CD4-positive, CD25-positive, alpha-beta regulatory T cell (primary cell): ENCODE data around the gene GRM8. TPM values are rescaled to one million over a fixed set of nuclear protein-coding genes. Genes with fewer than 3 reads are reported as not detected.

ENCODE experiments used
- ATAC-seq, 2 donors: fragments of 150-1000 bp; cut with Tn5 transposase; one replicate each; pipeline ENCODE4 v1.10.0; 2021; ENCODE audit warnings: low read depth in 2 of 2, moderate number of reproducible peaks in 2 of 2, moderate library complexity in 1 of 2
- DNase-seq, 3 donors: peaks; one replicate each; pipeline versions ENCODE4 v3.0.0 to v3.0.0-alpha.2; 2012 to 2022; ENCODE audit warnings: mixed read lengths in 1 of 3
- H3K27ac ChIP-seq: one replicate; pipeline ENCODE4 v1.7.0; 2013; ENCODE audit warnings: mild to moderate bottlenecking, low read length; ENCODE audit not compliant: insufficient read depth, poor library complexity, severe bottlenecking
- H3K27me3 ChIP-seq: one replicate; pipeline ENCODE4 v1.7.0; 2013; ENCODE audit warnings: low read length; ENCODE audit not compliant: control insufficient read depth, insufficient read depth
- H3K36me3 ChIP-seq: one replicate; pipeline ENCODE4 v1.7.0; 2013; ENCODE audit warnings: mild to moderate bottlenecking, low read length, moderate library complexity; ENCODE audit not compliant: control insufficient read depth, insufficient read depth
- H3K4me1 ChIP-seq: 2 replicates; pipeline ENCODE4 v1.7.0; 2013; ENCODE audit warnings: mild to moderate bottlenecking, low read length; ENCODE audit not compliant: insufficient read depth, control insufficient read depth, poor library complexity, severe bottlenecking
- H3K4me3 ChIP-seq: one replicate; pipeline ENCODE4 v1.7.0; 2013; ENCODE audit warnings: low read depth, mild to moderate bottlenecking, low read length, moderate library complexity
- H3K9me3 ChIP-seq, 2 experiments: 1 replicate in 1 of 2; 2 replicates in 1 of 2; pipeline ENCODE4 v1.7.0; 2013; ENCODE audit warnings: low read length in 2 of 2, mild to moderate bottlenecking in 1 of 2, moderate library complexity in 1 of 2; ENCODE audit not compliant: control insufficient read depth in 2 of 2
- H3K27ac Mint-ChIP-seq, 3 donors: one replicate each; pipeline ENCODE4 v1.8.0; 2020 to 2022; ENCODE audit warnings: mild to moderate bottlenecking in 3 of 3, mixed read lengths in 3 of 3, moderate library complexity in 2 of 3
- H3K27me3 Mint-ChIP-seq: one replicate; pipeline ENCODE4 v1.8.0; 2022; ENCODE audit warnings: mild to moderate bottlenecking, mixed read lengths
- H3K36me3 Mint-ChIP-seq: one replicate; pipeline ENCODE4 v1.8.0; 2020; ENCODE audit warnings: mixed read lengths
- H3K4me1 Mint-ChIP-seq, 4 donors: one replicate each; pipeline ENCODE4 v1.8.0; 2020 to 2022; ENCODE audit warnings: mixed read lengths in 4 of 4, mild to moderate bottlenecking in 1 of 4
- H3K4me3 Mint-ChIP-seq, 4 donors: one replicate each; pipeline ENCODE4 v1.8.0; 2020 to 2022; ENCODE audit warnings: mild to moderate bottlenecking in 4 of 4, mixed read lengths in 4 of 4, moderate library complexity in 3 of 4
- H3K9me3 Mint-ChIP-seq, 7 donors: one replicate each; pipeline ENCODE4 v1.8.0; 2020 to 2022; ENCODE audit warnings: mixed read lengths in 7 of 7, mild to moderate bottlenecking in 3 of 7, moderate library complexity in 2 of 7
- polyA plus RNA-seq, 4 donors: library from polyadenylated mRNA; unstranded; fragments of 300-500 nt; fragmentation: Illumina TruSeq; gene quantifications; one replicate each; pipeline ENCODE4 v1.2.3, GENCODE V29; 2021
- total RNA-seq: library from RNA; stranded (reverse); gene quantifications from one replicate; pipeline ENCODE4 v1.2.3, GENCODE V29; 2022

Gene GRM8
- total and polyA plus RNA-seq, 5 donors from 2014 or later: not detected

DNA sequence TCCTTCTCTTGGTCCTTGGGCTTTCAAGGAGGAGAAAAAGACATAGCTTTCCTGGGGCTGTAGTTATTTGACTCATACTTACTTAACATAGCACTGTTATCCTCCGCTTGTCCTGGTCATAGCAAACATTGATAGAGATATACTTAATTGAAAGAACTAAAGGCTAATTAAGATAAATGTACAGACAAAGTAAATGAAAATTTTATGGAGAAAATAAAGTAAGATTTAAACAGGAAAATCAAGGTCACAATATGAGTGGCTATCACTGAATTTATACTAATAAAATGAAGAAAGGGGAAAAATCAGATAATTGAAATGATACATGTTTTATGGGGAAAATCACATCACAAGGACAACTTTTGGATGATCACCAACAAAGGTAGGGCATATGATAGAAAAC, 849.7 kb downstream of the GRM8 start:
- Histone ChIP-seq H3K4me1 (no peaks in the 10 kb centered on the region), H3K4me3 (no peak overlapping the region), H3K27ac (no peak overlapping the region), H3K36me3 (no peaks in the 10 kb centered on the region), H3K9me3 (peaks cover 0 to 2% of the 10 kb centered on the region in 2 experiments), H3K27me3 (no peaks in the 10 kb centered on the region)
- DNase-seq (no peak), ATAC-seq (no peak)
- Mint-ChIP-seq H3K4me3 (no peak overlapping the region), H3K27me3 (no peaks in the 10 kb centered on the region), H3K27ac (no peak overlapping the region), H3K4me1 (no peaks in the 10 kb centered on the region), H3K9me3 (peaks cover 0 to 4% (median 0%) of the 10 kb centered on the region in 7 donors), H3K36me3 (no peaks in the 10 kb centered on the region)

- DNase-seq (no peak), ATAC-seq (no peak)
- Histone ChIP-seq H3K27ac (no peak overlapping the region), H3K4me3 (no peak overlapping the region), H3K4me1 (no peaks in the 10 kb centered on the region), H3K9me3 (peaks cover 0 to 2% of the 10 kb centered on the region in 2 experiments), H3K27me3 (no peaks in the 10 kb centered on the region), H3K36me3 (no peaks in the 10 kb centered on the region)
- no peaks in the 10 kb centered on the region for H3K36me3 Mint-ChIP-seq
- H3K4me3 Mint-ChIP-seq: no peak overlapping the region
- H3K4me1 Mint-ChIP-seq: no peaks in the 10 kb centered on the region
- no peak overlapping the region for H3K27ac Mint-ChIP-seq
- H3K27me3 Mint-ChIP-seq: no peaks in the 10 kb centered on the region
- peaks cover 0 to 4% (median 0%) of the 10 kb centered on the region in 7 donors for H3K9me3 Mint-ChIP-seq
These were observed 850.8 kb downstream of the GRM8 start for GRCh38 chr7:126401918-126402317.

DNA sequence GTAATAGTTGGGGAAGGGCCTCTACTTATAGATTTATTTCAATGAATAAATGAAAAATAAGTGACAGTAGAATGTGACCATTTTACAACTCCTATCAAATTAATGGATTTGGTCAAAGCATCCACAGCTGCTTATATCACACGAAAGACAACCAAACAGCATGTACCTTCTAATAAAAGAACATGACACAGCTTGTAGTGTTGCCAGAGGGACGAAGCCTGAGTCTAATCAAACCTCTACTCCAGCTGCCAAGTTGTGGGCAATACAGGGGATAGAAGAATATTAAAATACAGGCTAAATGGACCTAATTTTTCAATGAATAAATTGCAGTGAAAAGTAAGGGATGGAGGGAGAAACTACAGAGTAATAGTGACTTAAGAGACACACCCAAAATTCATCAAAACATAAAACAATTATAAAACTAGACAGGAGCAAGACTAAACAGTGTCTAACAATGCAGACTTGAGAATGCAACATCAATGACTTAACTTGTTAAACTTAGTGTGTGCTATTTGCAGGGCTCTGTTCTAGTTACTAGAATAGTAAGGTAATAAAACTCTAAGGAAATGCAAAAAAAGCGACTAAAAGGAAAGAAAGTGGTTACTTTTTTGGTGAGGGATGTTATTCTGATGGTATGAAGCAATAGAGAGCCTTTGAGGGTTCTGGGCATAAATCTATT, 853.8 kb downstream of the GRM8 start:
- Mint-ChIP-seq H3K4me1 (no peaks in the 10 kb centered on the region), H3K9me3 (peaks cover 0 to 6% (median 0%) of the 10 kb centered on the region in 7 donors), H3K27me3 (no peaks in the 10 kb centered on the region), H3K4me3 (no peak overlapping the region), H3K36me3 (no peaks in the 10 kb centered on the region), H3K27ac (no peak overlapping the region)
- no peak overlapping the region for H3K27ac ChIP-seq
- no peaks in the 10 kb centered on the region for H3K9me3 ChIP-seq
- ATAC-seq (no peak), DNase-seq (no peak)
- no peaks in the 10 kb centered on the region for H3K4me1 ChIP-seq
- H3K36me3 ChIP-seq: no peaks in the 10 kb centered on the region
- no peak overlapping the region for H3K4me3 ChIP-seq
- no peaks in the 10 kb centered on the region for H3K27me3 ChIP-seq

- Histone ChIP-seq H3K4me1 (no peaks in the 10 kb centered on the region), H3K27ac (no peak overlapping the region), H3K9me3 (no peaks in the 10 kb centered on the region), H3K27me3 (no peaks in the 10 kb centered on the region), H3K36me3 (no peaks in the 10 kb centered on the region), H3K4me3 (no peak overlapping the region)
- no peak for ATAC-seq
- no peaks in the 10 kb centered on the region for H3K27me3 Mint-ChIP-seq
- no peaks in the 10 kb centered on the region for H3K36me3 Mint-ChIP-seq
- no peaks in the 10 kb centered on the region for H3K4me1 Mint-ChIP-seq
- peaks cover 0 to 5% (median 0%) of the 10 kb centered on the region in 7 donors for H3K9me3 Mint-ChIP-seq
- no peak for DNase-seq
- no peak overlapping the region for H3K4me3 Mint-ChIP-seq
- peak overlapping the region in 1 of 3 donors; percentile 26 for H3K27ac Mint-ChIP-seq
These were observed 854.5 kb downstream of the GRM8 start for GRCh38 chr7:126398285-126398684.

DNA sequence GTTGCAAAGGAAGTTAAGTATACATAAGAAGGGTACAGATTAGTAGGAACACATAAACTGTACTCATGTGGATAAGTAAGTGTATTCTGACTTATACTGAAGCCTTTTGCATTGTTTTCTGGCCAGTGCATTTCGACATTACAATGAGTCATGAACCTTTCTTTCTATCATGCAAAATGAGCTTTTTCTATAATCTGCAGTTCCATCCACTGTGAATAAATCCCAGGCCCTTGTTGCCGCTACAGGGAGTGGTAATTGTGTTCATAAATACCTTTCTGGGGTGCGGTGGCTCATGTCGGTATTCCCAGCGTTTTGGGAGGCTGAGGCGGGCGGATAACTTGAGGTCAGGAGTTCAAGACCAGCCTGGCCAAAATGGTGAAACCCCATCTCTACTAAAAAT, 858.3 kb downstream of the GRM8 start:
- no peaks in the 10 kb centered on the region for H3K4me1 ChIP-seq
- H3K36me3 Mint-ChIP-seq: no peaks in the 10 kb centered on the region

More for the DNA sequence above, 858.3 kb downstream of the GRM8 start:
- H3K9me3 ChIP-seq: no peaks in the 10 kb centered on the region
- no peak overlapping the region for H3K27ac ChIP-seq
- H3K36me3 ChIP-seq: no peaks in the 10 kb centered on the region
- Mint-ChIP-seq H3K4me3 (no peak overlapping the region), H3K4me1 (peaks cover 0 to 2% (median 0%) of the 10 kb centered on the region in 4 donors), H3K27me3 (no peaks in the 10 kb centered on the region), H3K9me3 (peaks cover 0 to 27% (median 2%) of the 10 kb centered on the region in 7 donors), H3K27ac (no peak overlapping the region)
- DNase-seq: no peak
- no peaks in the 10 kb centered on the region for H3K27me3 ChIP-seq
- ATAC-seq: no peak
- H3K4me3 ChIP-seq: no peak overlapping the region

Other genes starting within 250 kb of the GRM8 start
- 81.0 TPM for gene ZNF800, start 139.8 kb upstream of the GRM8 start, total RNA-seq
- gene ZNF800, start 139.8 kb upstream of the GRM8 start, polyA plus RNA-seq: 10 to 100 TPM; 44.8 to 59.5 (median 51.0) TPM